ENCODE data around the gene RAD21L1. TPM values are rescaled to one million over a fixed set of nuclear protein-coding genes. Genes with fewer than 3 reads are reported as not detected.
"Not testable (repeated sequence)": the region's sequence is repeated elsewhere in the genome, so short reads cannot be mapped to it uniquely, and the experiment has no call there.

The RAD21L1 gene
- total RNA-seq, 1 donor from 2014 or later = not detected

DNA sequence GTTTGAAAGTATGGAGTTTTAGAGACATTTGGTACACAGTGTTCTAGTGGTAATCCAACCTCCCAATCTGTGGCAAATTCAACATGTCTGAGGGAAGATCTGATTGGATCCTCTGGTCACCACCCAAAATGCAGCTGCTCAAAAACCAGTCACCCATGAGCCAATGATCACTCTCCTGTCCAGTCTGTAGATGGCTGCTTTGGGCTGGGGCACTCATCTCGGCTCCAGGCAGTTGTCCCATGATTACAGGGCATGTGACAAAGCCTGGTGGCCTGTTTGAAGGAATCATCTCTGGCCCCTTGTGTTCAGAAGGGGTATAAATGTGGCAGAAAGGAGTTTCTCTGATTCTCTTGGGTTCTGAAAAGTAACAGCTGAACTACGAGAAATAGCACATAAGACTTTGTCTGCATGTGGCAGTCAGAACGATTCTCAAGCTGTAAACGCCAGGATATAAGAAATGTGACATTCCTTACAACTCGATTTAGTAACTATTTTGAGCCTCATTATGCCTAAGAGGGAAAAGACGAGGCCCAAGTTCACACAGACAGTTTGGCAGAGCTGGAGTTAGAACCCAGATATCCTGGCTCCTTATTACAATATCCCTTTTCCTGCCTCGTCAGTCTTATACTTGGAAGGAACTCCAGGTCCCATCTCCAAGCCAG, 26.5 kb upstream of the RAD21L1 start:
- no peak for DNase-seq (ENCODE audit: low read depth in 2 of 2)

DNA sequence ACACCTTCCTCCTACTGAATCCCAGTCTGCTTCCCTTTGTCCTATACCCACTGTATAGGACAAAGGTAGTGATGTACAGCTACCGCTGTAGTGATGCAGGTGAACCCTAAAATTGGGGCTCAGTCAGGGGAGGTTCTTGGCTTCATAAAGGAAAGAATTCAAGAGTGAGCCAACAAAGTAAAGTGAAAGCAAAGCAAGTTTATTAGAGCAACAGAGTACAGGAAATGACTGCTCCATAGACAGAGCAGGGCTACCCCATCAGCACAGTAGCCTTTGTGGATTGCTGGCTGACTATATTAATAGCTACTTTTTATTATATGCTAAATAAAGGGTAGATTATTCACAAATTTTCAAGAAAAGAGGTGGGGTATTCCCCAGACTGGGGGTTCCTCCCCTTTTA, 25.9 kb upstream of the RAD21L1 start:
- DNase-seq (ENCODE audit: low read depth in 2 of 2) = peak in 1 of 2 donors; percentile 23

DNA sequence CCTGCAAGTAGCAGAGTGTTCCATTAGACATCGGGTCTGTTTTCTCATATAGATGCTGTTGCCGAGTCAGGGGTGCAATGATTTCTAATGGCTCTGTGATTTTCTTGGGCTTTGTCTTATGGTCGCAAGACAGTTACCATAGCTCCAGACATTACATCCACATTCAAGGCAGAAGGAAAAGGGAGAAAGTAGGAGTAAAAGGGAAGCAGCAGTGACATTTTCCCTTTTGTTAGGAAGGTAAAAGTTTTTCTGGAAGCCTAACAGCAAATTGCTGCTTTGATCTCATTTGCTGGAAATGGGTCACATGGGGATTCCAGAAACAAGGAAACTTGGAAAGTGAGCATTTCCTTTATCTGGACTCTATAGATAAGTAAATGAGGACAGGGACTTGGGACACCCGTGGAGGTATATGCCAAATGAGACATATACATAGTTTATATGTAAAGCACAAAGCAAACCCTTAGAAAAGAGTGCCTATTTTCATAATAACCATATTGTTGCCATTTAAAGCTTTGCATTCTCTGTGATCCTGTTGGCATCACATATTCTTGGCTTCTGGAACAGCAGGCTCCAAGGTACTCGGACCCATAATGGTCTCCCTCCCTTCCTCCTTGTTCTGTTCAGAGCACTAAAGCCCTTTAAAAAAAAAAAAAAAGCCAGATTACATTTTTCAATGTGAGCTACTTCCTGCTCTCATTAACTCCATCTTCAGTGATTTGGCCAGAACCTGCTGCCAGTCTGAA, 22.9 kb upstream of the RAD21L1 start, which contains the start of gene C20orf202:
C20orf202 (plus strand) TSS at position 693 of the 743 bp plus-strand sequence. CDS start 132 bp downstream, outside the sequence.
- no peak for DNase-seq (ENCODE audit: low read depth in 2 of 2)

- DNase-seq (ENCODE audit: low read depth in 2 of 2) = no peak
These were observed 22.2 kb upstream of the RAD21L1 start for GRCh38 chr20:1203630-1204029.

- DNase-seq (ENCODE audit: low read depth in 2 of 2) = no peak
These were observed 21.7 kb upstream of the RAD21L1 start for GRCh38 chr20:1204113-1204512.

DNA sequence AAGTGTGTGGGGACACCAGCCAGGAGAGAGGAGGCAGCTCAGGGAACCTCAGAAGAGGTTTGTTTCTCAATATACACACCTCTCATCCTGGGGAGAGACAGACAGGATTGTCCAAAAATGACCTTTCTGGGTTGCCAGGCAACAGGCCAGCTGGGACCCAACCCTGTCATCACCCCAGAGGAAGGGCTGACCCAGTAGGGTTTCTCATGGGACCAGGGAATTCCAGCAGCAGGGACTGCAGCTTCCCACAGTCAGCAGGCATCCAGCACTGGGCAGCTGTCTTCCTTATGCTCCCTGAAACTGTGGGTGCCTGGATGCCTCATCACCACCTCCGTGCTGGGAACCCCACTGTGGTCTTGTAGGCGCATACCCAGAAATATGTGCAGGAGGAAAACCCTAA, 21.3 kb upstream of the RAD21L1 start:
- no peak for DNase-seq (ENCODE audit: low read depth in 2 of 2)

DNA sequence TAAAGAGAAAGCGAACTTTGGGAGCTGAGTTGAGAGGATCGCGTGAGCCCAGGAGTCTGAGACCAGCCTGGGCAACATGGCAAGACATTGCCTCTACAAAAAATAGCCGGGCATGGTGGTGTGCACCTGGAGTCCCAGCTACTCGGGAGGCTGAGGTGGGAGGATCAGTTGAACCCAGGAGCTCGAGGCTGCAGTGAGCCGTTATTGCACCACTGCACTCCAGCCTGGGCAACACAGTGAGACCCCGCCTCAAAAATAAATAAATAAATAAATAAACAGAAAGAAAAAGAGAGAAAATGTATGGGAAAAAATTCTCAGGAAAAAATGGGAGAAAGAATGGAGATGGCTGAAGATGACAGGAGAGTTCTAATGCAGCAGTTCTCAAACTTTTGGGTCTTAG, 20.0 kb upstream of the RAD21L1 start:
- no peak for DNase-seq (ENCODE audit: low read depth in 2 of 2)

DNA sequence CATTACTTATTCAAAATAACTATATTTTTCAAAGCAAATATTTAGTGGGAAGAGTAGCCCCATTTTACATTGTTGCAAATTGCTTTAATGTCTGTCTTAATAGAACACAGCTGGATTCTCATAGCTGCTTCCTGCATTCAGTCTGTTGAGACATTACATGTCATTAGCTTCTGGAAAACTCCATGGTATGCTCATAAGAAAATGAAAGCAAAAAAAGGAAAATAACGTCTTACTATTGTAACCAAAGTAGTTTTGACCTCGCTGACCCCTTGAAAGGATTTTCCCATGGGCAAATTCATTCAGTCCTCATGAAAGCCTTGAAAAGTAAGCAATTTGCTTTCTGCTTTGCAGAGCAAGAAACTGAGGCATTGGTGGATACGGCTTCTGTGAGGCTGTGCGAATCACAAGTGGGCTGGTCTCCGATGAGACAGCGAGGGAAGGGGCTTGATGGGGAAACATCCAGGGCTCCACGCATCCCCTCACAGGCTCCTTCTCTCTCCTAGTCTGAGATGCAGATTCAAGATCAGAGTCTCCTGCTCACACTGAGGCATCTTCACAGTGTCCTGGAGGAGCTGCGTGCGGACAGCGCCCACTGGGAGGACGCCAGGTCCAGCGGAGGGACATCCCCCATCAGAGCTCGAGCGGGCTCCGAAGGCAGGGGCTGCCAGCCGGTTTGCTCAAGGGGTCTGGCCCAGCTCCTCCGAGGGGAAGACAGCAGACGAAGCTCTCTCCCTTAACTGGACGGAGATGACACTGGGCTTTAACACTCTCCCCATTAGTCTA, 19.3 kb upstream of the RAD21L1 start:
- DNase-seq (ENCODE audit: low read depth in 2 of 2) = no peak

DNA sequence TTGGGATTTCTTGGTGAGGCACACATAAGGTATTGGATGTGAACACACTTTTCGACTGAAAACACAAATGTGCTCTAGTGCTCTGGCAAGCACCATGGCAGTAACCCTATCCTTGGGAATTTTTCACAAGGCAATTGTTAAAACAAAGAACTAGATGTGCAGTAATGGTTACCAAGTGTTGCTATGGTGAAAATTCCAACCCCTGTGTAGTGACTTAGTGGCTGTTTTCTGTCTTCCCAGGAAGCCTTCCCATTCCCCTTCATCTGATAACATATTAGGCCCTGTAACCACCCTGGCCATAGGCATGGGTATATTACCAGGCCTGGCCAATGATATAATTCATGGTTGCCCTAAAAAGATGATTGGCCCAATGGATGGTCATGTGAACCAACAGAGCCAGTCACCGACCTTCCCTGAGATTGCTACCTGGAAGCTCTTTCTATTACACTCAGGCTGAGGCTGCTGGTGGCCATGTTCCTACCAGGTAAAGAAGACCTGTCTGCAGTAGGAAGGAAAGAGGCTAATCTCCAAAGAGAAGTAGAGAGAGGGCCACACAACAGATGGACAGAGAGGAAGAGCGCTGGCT, 18.5 kb upstream of the RAD21L1 start:
- DNase-seq (ENCODE audit: low read depth in 2 of 2) = no peak

DNA sequence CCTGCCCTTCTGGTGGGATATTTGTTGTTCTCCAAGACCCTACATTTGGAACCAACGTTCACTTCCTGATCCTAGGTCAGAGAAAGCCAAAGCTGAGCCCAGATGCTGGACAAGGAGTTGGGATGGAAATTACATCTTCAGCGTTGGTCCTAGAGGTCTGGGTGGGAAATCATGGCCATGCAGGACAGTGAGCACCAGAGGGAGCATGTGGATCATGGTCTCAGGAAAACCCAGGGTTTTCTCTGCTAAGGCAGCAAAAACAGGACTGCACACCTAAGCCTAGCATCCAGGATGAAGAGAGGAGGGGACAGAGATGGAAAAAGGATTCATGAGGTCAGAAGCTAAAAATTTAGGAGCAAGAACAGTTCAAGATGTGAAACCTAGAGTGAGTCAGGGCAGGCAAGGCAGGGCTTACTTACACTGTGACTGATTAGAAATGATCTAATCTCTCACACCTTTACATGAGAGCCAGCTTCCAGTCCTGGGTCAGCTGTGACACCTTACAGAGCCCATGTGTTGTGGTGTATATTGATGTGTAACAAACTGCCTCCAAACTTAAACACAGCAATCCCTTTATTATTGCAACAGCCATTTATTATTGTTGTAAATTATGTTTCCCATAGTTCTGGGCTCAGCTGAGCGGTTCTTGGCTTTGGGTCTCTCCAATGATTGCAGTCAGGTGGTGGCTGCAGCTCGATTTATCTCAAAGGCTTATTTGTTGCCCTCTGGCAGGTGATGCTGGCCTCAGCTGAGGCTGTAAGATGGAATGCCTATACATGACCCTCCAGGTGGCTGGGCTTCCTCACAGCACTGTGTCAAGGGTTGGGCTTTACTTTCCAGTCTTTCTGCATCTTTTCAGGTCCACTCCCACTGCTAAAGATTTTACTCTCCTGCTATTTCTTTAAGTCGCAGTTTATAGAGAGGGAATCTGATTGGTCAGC, 16.1 kb upstream of the RAD21L1 start:
- DNase-seq (ENCODE audit: low read depth in 2 of 2) = peak in 1 of 2 donors; percentile 36

DNA sequence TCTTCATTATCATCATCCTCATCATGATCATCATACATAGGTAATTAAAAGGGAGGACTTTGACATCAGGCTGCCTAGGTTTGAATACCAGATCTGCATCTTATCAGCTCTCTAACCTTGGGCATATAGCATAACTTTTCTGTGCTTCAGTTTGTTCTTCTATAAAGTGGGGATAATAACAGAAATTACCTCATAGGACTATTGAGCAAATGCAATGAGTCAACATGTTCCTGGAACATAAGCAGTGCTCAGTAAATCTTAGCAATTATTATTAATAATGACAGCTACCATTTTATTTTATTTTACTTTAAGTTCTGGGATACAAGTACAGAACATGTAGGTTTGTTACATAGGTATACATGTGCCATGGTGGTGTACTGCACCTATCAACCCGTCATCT, 15.3 kb upstream of the RAD21L1 start:
- no peak for DNase-seq (ENCODE audit: low read depth in 2 of 2)

GRCh38 chr20:1212023-1212422, 13.8 kb upstream of the RAD21L1 start:
- DNase-seq (ENCODE audit: low read depth in 2 of 2) = no peak

- DNase-seq (ENCODE audit: low read depth in 2 of 2) = peak; percentile 45 to 78
These were observed 13.0 kb upstream of the RAD21L1 start for GRCh38 chr20:1212607-1213396.

- no peak for DNase-seq (ENCODE audit: low read depth in 2 of 2)
These were observed 11.0 kb upstream of the RAD21L1 start for GRCh38 chr20:1214838-1215261.

GRCh38 chr20:1215386-1216170, 10.3 kb upstream of the RAD21L1 start:
- no peak for DNase-seq (ENCODE audit: low read depth in 2 of 2)

DNA sequence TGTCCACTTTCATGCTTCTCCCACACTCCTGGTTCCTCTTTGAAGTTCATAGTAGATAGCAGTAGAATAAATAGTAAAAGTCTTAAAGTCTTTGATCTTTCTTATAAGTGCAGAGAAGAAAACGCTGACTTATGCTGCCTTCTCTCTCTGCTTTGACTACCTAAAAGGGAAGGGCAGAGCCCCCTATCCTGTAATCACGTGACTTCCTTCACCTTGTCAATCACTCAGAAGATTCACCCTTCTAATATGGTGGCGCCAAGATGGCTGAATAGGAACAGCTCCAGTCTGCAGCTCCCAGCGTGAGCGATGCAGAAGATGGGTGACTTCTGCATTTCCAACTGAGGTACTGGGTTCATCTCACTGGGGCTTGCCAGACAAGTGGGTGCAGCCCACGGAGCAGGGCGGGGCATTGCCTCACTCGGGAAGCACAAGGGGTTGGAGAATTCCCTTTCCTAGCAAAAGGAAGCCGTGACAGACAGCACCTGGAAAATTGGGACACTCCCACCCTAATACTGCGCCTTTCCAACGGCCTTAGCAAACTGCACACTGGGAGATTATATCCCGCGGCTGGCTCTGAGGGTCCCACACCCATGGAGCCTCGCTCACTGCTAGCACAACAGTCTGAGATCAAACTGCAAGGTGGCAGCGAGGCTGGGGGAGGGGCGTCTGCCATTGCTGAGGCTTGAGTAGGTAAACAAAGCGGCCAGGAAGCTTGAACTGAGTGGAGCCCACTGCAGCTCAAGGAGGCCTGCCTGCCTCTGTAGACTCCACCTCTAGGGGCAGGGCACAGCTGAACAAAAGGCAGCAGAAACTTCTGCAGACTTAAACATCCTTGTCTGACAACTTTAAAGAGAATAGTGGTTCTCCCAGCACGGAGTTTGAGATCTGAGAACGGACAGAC, 9.1 kb upstream of the RAD21L1 start:
- DNase-seq (ENCODE audit: low read depth in 2 of 2) = not testable (repeated sequence)

DNA sequence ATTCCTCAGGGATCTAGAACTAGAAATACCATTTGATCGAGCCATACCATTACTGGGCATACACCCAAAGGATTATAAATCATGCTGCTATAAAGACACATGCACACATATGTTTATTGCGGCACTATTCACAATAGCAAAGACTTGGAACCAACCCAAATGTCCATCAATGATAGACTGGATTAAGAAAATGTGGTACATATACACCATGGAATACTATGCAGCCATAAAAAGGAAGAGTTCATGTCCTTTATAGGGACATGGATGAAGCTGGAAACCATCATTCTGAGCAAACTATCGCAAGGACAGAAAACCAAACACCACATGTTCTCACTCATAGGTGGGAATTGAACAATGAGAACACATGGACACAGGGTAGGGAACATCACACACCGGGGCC, 3.1 kb upstream of the RAD21L1 start:
- DNase-seq (ENCODE audit: low read depth in 2 of 2) = not testable (repeated sequence)

All from dermis microvascular lymphatic vessel endothelial cell (primary cell).